ENCODE measurements around the gene PDE4D.

DNA sequence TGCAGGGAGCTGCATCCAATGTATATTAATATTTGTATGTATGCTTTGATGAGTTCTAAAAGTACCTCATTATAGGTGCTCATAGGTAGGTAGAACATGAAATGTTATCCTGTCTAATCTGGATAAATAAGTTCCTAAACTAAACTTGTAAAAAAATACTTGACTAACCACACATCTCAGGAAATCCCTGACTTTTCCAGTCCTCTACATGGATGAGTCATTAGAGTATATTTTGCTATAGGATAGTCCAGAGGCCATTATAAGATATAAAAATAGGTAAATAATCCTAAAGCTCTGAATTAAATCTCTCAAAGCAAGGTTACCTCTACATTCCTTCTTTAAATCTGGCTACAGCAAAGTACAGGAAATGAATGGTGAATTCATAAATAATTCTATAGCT, 906.3 kb downstream of the PDE4D start:
- TF ChIP-seq CTCF (conservative IDR thresholded peaks at IDR 0.05; ENCODE audit: low read depth, low read length) (no peak), MAZ (IDR thresholded peaks at IDR 0.05; ENCODE audit: borderline replicate concordance, low read depth, low read length) (no peak), POLR2A (IDR thresholded peaks at IDR 0.05; ENCODE audit: low read depth, low read length) (no peak), MAFK (IDR thresholded peaks at IDR 0.05; ENCODE audit: low read depth, low read length) (no peak), SMC3 (IDR thresholded peaks at IDR 0.05; ENCODE audit: low read depth, low read length) (no peak)
- TF ChIP-seq, protein P1, sequence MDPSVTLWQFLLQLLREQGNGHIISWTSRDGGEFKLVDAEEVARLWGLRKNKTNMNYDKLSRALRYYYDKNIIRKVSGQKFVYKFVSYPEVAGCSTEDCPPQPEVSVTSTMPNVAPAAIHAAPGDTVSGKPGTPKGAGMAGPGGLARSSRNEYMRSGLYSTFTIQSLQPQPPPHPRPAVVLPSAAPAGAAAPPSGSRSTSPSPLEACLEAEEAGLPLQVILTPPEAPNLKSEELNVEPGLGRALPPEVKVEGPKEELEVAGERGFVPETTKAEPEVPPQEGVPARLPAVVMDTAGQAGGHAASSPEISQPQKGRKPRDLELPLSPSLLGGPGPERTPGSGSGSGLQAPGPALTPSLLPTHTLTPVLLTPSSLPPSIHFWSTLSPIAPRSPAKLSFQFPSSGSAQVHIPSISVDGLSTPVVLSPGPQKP (IDR thresholded peaks at IDR 0.05; ENCODE audit: borderline replicate concordance, low read depth, low read length) = no peak
- TF ChIP-seq, protein P2, sequence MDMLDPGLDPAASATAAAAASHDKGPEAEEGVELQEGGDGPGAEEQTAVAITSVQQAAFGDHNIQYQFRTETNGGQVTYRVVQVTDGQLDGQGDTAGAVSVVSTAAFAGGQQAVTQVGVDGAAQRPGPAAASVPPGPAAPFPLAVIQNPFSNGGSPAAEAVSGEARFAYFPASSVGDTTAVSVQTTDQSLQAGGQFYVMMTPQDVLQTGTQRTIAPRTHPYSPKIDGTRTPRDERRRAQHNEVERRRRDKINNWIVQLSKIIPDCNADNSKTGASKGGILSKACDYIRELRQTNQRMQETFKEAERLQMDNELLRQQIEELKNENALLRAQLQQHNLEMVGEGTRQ (IDR thresholded peaks at IDR 0.05; ENCODE audit: low read depth, low read length) = no peak

All from IMR-90 (cell line).